Nucleus accumbens (tissue), 56 donors: ENCODE results near the gene MIER2.
A peak's percentile ranks its signal among the peaks of the same experiment; 100 is the strongest.

ENCODE experiments used
- DNase-seq, 56 donors: peaks; one replicate each; lab custom pipeline; 2025; lab: John Stamatoyannopoulos, UW

Gene MIER2

GRCh38 chr19:378706-379105 is 34.1 kb upstream of the MIER2 start:
- no peak for DNase-seq

DNA sequence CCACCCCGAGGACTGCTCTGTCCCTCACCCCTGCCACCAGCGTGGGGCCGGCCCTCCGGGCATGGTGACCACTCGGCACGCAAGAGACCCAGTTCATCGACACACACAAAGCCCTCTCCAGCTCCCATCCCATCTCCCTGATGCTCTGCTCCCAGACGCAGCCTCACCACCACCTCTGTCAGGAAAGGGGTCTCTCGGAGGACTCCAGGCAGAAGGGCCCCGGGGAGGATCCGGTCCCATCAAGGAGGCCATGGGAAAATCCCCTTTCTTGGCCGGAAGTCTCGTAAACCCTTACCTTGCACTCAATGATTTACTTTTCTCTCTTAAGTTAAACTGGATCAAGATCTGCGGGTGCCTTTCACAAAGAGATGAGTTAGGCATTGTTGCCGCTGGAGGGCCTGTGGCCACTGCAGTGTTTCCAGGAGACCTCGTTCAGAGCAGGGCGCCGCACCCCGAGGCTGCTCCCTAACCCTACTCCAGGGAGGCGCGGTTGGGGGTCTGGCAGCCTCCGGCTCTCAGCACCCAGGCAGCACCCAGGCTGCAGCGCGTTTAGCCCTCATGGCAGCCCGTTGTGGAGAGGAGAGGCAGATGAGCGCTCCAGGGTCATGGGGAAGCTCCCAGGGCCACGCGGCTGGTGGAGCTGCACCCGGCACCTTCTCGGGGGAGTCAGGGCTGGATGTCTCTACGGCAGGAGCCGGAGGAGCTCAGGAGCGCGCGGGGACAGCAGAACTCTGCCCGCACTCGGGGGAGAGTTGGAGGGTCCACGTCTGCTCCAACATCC is 33.4 kb upstream of the MIER2 start:
- no peak for DNase-seq

DNA sequence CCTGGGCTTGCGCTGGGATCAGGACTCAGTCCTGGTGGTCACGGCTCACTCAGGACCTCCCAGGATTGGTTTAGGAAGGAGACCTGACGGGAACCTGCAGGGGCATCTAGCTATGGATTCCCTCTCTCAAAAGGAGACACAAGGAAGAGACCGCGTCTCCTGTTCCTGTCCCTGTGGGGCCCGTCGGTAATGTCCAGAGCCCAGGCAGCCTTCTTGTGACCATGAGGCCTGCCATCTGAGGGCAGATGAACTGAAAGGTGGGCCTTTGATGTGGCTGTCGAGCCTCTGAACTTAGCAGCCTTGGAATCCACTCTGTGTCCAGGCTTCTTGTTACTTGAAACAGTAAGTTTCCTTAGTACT is 31.5 kb upstream of the MIER2 start:
- no peak for DNase-seq

DNA sequence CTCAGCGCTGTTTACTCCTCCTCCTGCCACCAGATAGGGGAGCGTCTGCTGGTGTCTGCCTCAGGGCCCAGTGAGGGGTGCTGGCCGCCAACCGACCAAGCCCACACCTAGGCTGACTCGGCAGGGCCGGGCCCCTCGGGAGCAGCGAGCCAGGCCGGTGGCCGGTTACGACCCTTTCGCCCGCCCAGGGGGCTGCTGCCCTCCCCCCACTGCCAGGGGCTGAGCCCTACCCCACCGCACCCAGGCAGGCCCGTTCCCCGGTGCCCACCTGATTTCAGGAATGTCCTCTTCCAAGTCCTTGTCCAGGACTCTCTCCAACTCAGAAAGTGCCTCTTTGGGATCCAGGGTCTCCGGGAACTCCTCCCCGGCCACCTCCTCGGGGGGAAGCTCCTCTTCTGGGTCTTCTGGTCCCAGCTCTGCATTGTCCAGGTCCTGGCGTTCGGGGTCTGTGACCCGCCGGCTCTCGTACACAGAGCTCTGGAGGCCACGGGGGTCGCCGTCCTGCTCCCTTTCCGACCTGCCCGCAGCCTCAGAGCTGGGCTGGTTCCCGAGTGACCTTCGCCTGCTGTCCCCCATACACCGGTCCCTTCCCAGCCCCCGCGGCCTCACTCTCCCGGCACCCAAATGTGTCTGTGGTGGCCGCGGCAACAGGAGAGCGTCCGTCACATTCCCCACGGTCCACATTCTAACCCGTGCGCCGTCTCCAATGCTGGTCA is 31.0 kb upstream of the MIER2 start:
- DNase-seq: no peak

GRCh38 chr19:374886-375235 is 30.3 kb upstream of the MIER2 start:
- DNase-seq: no peak

DNA sequence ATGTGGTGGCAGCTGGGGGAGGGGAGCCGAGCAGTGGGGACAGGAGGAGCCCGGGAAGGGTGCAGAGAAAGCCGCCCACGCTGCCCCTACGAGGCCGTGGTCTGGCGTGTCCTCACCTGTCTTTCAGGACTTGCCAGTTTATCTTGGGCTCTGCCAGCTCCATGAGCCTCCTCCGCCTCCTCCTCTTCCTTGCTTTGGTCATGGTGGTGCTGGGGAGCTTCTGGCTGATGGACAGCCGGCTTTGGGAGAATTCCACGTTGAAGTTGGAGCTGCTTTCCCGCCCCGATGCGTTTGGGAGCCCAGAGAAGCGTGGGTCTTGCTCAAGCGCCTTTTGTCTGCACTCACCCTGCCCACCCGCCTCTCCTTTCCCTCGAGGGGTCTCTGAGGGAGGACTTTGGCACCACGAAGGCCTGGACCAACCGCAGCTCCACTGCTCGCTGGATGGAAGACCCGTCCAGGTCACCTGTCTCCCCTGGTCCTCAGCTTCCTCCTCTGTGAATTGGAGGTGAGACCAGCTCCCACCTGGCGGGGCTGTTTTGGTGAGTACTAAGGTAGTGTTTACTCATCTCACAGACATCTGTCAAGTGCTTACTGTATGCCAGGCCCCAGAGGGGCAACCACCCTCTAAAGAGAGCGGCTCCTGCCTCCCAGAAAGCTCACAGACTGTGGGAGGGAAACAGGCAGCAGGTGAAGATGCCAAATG is 29.7 kb upstream of the MIER2 start:
- no peak for DNase-seq

GRCh38 chr19:373391-374182 is 29.0 kb upstream of the MIER2 start:
- DNase-seq: no peak

DNA sequence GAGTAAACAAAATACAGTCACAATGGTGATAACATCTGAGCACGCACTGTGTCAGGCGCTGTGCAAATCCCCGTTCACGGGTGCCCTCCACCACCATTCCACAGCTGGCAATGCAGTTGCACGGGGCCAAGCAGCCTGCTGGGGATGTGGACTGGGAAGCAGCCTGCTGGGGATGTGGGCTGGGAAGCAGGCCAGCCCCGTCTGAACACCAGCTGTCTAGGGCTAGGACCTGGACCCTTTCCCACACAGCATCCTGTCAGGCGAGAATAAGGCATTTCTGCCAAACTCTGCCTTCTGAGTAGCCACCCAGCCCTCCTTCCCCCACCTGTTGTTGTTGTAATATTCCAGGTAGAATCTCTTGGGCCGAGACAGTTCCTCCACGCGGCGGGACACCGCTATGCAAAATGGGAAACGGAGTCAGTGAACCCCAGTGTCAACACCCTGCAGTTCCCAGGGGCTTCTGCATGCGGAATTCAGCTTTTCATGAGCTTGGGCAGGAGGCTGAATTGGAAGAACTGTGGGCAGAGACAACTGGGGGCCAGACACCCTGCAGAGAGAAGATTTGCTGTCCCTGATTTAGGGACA is 27.8 kb upstream of the MIER2 start:
- peak in 10 of 56 donors; percentile 5 to 48 (median 12) for DNase-seq

GRCh38 chr19:371501-372168 is 27.0 kb upstream of the MIER2 start:
- no peak for DNase-seq

- no peak for DNase-seq
Measured at GRCh38 chr19:370641-371330, 26.2 kb upstream of the MIER2 start.

DNA sequence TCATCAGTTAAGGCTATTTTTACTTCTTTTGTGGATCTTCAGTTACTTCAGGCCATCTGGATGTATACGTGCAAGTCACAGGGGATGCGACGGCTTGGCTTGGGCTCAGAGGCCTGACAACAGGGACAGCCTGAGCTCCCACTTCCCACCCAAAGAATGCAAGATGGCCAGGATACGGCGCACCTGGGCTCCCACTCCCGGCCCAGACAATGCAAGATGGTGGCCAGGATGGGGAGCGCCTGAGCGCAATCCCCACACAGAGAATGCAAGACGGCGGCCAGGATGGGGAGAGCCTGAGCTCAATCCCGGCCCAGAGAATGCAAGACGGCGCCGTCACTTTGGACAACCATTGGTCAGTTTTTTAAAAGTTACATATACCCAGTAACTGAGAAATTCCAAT is 25.3 kb upstream of the MIER2 start:
- DNase-seq: no peak

- DNase-seq: no peak
Measured at GRCh38 chr19:369256-369655, 24.7 kb upstream of the MIER2 start.

GRCh38 chr19:368630-369024 is 24.0 kb upstream of the MIER2 start:
- DNase-seq: no peak

- no peak for DNase-seq
Measured at GRCh38 chr19:367963-368629, 23.5 kb upstream of the MIER2 start.

GRCh38 chr19:367561-367960 is 23.0 kb upstream of the MIER2 start:
- no peak for DNase-seq

DNA sequence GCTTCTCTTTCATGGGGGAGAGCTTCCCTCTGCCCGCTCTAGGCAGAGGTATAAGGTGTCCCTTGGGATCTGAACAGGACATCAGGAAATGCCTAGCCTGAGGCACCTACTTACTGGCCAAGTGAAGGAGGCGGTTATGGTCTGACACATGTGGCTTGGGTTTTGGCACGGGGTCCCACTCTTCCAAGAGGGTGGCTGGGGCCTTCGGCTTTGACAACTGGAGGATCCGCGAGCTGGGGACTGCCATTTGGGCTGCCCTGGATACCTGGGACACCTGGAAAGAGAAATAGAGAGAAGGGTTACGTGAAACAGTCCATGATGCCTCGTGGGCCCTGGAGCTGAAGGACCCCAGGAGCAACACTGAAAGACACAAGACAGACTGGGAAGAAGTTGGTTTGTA is 22.4 kb upstream of the MIER2 start:
- DNase-seq: no peak

- no peak for DNase-seq
Measured at GRCh38 chr19:366205-366783, 21.7 kb upstream of the MIER2 start.

DNA sequence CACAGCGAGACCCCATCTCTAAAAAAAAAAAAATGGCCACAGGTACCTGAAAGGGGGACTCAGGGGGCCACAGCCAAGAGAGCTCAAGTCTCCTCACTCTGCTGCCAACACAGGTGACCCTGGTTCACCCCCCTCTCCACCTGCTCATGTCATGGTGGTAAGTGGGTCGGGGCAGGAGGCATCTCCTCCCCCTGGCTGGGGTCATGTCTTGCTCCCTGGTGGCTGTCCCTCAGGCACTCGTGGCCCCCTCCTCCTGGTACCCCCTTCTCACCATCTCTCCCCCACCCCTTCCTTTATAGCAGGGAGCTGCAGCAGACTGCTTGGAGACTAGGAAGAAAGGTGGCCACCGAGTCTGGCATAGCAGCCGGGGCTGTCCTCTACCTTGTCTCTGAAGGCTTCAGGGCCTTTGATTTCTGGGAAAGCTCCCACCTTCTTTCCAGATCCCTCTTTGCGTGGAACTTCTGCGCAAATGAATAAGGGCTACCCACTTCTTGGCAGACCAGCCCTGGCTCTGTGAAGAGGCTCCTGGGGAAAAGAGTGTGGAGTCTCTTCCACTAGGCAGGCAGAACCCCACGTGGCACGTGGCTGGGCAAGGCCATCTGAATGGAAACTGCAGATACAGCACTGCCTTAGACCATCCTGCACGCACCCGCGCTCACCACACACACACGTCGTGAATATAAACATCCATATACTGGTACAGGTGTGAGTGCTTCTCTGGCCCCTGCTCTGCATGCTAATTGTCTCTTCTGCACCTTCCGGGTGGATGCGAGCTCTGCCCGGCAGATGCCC is 20.1 kb upstream of the MIER2 start:
- no peak for DNase-seq
